Gastroesophageal sphincter (tissue), 3 donors: ENCODE data around the gene SLC43A2.

Experiments
- CTCF ChIP-seq, 4 experiments: fragments of 200-600 bp in 2 of 4; fragments of 450-650 bp in 2 of 4; sonication (generic) in 1 of 4; IDR thresholded peaks; one replicate each; pipeline ENCODE4 v1.5.1; 2017 to 2019; ENCODE audit warnings: antibody characterized with exemption in 4 of 4, mild to moderate bottlenecking in 2 of 4, moderate library complexity in 2 of 4
- POLR2A ChIP-seq, 2 donors: fragments of 450-650 bp; IDR thresholded peaks; one replicate each; pipeline ENCODE4 v1.6.1; 2017; ENCODE audit warnings: antibody characterized with exemption in 2 of 2, mild to moderate bottlenecking in 2 of 2, moderate library complexity in 1 of 2
- POLR2AphosphoS5 ChIP-seq: sonication (generic); formaldehyde crosslinking; IDR thresholded peaks from one replicate; pipeline ENCODE4 v1.6.1; 2017; ENCODE audit warnings: antibody characterized with exemption

GRCh38 chr17:1621273-1621954 is 7.2 kb downstream of the SLC43A2 start:
- TF ChIP-seq POLR2A (IDR thresholded peaks at IDR 0.05), result no peak
- no peak for TF ChIP-seq CTCF (IDR thresholded peaks at IDR 0.05)
- TF ChIP-seq POLR2AphosphoS5, result no peak
